Islet of Langerhans (tissue), 1 donor: ENCODE measurements around the gene UQCC5.
"Not testable (repeated sequence)": the region's sequence is repeated elsewhere in the genome, so short reads cannot be mapped to it uniquely, and the experiment has no call there.

Source experiments
- FAIRE-seq: peaks from one replicate; lab custom pipeline; 2011; peaks lifted over from hg19 to GRCh38; lab: Jason Lieb, UNC

The UQCC5 gene

DNA sequence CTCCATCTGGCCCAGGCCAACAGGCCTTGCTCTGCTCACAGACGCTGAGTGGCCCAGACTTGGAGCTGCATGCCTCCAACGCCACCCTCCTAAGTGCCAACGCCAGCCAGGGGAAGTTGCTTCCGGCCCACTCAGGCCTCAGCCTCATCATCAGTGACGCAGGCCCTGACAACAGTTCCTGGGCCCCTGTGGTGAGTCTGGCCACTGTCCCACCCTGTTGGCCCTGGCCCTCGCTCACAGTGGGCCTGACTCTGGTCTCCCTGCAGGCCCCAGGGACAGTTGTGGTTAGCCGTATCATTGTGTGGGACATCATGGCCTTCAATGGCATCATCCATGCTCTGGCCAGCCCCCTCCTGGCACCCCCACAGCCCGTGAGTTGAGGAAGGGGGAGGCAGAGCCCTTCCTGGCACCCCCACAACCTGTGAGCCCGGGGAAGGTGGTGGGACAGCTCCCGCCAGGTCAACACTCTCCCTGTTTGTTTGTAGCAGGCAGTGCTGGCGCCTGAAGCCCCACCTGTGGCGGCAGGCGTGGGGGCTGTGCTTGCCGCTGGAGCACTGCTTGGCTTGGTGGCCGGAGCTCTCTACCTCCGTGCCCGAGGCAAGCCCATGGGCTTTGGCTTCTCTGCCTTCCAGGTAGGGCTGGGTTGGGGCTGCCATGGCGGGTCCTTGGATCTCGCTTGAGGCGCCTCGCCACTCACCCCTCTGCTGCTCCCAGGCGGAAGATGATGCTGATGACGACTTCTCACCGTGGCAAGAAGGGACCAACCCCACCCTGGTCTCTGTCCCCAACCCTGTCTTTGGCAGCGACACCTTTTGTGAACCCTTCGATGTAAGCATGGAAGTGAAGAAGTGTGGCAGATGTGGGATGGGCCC, 12.8 kb upstream of the UQCC5 start:
- FAIRE-seq, result no peak

DNA sequence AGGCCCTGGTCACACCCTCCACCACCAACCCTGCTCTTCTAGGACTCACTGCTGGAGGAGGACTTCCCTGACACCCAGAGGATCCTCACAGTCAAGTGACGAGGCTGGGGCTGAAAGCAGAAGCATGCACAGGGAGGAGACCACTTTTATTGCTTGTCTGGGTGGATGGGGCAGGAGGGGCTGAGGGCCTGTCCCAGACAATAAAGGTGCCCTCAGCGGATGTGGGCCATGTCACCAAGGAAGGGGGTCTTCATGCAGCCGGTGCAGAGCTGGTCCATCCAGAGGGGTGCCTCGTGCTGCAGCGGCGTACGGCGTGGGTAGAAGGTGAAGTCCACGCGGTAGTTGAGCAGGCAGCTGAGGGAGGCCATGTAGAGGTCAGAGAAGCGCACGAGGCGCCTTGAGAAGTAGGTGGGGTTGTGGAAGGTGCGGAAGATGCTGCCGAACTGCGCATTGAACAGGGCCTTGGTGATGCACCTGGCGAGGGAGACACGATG, 12.1 kb upstream of the UQCC5 start:
- no peak for FAIRE-seq

- FAIRE-seq, result no peak
These were observed 11.4 kb upstream of the UQCC5 start for GRCh38 chr3:52524752-52525679.

DNA sequence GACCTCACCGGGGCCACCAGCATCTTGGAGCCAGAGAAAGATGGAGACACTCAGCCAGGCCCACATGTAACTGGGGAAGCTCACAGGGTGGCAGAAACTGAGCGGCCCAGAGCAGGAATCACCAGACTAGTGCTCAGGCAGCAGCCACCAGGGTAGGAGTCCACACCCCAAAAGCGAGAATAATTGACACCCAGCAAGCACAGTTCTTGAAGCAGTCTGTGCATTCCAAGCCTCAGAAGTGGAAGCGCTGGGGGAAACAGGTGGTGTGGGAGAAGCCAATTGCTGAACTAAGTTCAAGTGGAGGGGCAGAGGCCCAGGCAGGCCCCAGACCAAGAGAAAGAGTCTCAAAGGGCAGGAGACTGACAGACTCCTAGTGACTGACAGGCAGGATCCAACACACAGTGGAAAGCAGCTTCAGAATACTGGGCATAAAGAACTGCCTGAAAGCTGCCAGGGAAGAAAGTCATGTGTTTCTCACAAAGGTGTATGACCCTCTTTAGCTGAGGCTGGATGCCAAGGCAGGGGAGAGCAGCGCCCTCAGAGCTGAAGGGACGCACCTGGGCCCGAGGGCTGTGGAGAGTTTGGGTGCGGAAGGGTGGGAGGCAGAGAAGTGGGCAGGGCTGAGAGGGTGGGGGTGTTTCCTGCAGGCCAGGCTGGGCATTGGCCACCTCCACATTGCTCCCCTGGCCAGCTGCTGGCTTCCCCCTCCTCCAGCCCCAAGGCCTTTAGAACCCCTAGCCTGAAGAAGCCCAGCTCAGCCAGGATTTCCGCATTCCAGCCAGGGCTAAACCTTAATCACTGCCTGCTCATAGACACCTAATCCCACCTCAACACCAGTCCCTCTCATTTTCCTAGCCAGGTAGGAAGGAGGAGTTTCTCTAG, 10.5 kb upstream of the UQCC5 start:
- FAIRE-seq, result no peak

DNA sequence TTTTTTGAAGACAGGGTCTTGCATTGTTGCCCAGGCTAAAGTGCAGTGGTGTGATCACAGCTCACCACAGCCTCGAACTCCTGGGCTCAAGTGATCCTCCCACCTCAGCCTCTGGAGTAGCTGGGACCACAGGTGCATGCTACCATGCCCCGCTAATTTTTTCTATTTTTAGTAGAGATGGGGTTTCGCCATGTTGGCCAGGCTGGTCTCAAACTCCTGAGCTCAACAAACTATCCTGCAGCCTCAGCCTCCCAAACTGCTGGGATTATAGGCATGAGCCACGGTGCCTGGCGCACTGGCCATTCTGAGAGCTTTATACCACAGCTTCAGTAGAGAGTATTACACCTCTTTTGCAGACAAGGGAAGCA, 9.8 kb upstream of the UQCC5 start:
- not testable (repeated sequence) for FAIRE-seq

DNA sequence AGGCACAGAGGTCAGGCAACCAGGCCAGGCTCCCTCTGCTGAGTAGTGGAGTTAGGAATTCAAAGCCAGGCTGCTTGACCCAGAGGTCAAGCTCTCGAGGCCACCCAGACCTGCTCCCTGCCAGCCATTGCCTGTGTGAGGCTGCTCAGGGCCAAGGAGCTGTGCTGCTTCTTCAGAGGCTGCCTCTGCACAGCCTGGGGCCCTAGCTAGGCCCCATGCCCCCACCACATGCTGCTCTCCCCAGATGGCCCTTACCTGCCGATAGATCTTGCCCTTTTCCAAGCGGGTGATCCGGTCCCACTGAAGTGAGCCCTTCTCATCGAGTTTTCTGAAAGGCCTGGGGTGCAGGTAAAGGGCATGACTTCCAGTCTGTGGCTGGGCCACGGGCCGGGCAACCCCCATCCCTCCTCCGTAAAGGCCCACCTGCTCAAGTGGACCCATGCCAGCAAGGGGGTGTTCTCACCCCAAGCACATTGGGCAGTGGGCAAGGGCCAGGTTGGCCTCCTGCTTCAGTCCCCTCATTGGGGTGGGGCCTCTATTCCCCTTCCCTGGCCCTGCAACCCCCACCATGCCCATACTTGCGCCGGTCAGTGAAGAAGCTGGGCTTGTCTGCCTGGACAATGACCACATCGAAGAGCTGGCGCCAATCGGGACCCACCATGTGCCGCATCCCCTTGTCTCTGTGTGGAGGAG, 9.2 kb upstream of the UQCC5 start:
- no peak for FAIRE-seq

GRCh38 chr3:52527732-52528585, 8.4 kb upstream of the UQCC5 start:
- no peak for FAIRE-seq

DNA sequence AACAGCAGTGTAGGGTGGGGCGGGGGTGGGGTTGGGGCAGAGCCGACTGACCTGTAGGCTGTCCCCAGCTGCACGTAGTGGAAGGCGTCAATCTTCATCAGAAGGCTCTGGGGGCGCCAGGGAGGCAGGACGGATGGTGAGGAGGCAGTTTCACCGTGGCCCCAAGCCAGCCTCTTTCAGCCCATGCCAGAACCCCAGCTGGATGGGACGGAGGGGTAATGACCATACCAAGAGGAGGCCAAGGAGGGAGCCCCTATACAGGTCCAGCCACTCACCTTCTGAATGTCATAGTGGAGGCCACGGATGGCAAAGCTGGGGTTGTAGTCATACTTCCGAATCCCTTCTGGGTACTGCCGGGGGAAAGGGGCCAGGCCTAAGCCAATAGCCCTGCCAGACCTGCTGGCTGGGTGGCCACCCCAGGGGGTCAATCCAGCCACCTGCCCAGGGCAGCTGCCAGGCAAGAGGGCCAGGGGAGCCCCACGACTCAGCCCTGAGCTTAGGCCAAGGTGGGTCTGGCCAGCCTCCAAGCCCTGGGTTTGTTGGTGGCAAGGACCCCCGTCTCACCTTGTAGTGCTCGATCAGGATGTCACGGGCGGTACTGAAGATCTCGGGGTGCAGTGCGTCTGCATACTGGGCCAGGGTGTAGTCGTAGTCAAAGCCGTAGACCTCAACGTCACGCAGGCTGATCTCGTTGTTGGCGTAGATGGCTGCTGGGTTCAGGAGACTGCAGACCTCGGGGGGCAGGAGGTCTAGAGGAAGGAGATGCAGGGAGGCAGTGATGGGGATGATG, 7.6 kb upstream of the UQCC5 start:
- no peak for FAIRE-seq

GRCh38 chr3:52529376-52530333, 6.8 kb upstream of the UQCC5 start:
- no peak for FAIRE-seq

GRCh38 chr3:52530918-52531826, 5.2 kb upstream of the UQCC5 start:
- no peak for FAIRE-seq

DNA sequence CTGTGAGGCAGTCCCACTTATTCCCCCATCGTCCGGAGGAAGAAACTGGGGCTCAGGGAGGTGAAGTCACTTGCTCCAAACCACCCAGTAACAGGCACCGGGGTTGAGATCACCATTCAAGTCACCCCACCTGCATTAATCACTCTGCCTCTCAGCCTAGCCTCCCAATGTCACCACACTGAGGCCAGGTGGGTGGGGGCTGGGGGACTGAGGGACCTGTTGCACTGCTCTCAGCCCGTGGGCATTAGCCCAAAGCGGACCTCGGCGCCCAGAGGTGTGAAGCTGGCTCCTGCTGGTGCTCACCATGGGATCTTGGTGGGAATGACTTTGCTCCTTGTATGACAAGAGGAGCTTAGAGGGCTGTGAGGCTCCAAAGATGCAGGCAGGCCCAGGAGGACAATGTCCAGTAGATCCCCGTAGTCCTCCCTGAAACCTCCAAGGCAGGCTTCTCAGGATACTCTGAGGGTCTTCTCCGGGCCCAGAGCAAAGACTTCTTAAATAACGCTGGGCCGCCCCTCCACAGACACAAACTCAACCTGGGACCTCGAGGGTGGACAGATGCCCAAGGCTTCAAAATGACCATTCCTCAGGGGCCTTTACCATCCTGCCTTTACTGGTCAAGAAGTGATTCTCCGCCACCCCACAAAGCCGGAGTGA, 4.4 kb upstream of the UQCC5 start:
- FAIRE-seq, result no peak

DNA sequence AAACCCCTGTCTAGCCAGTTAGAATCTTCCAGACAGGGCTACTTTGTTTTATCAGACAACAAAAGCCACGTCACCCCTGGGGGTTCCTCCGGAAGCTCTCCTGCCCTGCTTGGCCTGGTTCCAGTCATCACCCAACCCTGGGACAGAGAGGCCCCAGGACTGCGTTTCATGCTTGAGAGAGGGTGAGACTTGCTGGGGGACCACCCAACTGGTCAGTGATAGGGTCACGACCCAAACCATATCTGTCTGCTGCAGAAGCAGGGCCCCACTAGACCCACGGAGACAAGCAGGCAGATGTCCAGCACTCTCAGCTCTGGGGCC, 3.9 kb upstream of the UQCC5 start:
- no peak for FAIRE-seq

DNA sequence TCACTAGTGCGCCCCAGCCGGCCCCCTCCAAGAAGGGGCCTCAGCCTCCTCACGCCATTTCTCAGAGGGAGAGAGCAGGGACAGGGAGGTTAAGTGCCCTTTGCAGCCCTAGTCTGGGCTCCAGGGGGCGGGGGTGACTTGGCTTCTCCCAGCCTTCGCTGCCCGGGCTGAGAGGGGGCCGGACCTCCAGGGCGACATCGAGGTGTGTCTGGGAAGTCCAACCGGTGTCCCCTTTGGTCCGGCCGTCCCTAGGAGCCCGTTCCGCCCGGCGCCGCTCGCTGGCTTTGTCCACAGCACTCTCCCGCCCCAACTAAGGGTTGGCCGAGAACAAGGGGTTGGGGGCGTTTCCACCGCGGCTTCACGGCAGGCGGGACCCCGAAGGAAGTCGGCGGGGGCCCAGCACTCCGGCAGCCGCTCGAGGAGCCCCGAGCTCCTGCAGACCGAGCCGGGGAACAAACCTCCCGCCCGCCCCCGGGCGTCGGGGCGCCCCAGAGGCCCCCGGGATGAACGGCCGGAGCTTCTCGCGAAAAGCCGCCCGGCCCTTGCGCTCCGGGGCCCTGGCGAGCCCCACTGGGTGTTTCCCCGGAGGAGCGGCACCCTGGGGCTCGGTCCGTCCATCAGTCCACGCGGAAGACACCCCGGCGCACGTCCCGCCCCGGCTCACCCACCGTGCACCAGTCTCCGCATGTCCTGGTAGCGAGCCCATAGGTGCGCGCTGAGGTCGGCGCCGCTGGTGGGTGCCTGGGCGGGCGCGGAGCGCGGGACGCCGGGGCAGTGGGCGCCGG, 3.4 kb upstream of the UQCC5 start:
- FAIRE-seq, result no peak

- FAIRE-seq, result no peak
These were observed 2.7 kb upstream of the UQCC5 start, which contains the start of gene NT5DC2 for GRCh38 chr3:52533623-52534280. TSS of gene NT5DC2 (minus strand) at chr3:52533857. CDS start at chr3:52533737, 120 bp downstream.
